Mucosa of gallbladder (tissue), 1 donor: ENCODE results near the gene HOXC9. TPM values are rescaled to one million over a fixed set of nuclear protein-coding genes. Genes with fewer than 3 reads are reported as not detected.

Source experiments
- DNase-seq: peaks from one replicate; pipeline ENCODE4 v3.0.0-alpha.2; 2020; ENCODE audit warnings: low spot score
- total RNA-seq: library from RNA; stranded (reverse); gene quantifications from one replicate; pipeline ENCODE4 v1.2.1, GENCODE V29; 2021
- donor health status: DM: no; HTN: no; CAD: no.

HOXC9 gene
- total RNA-seq, 1 donor from 2014 or later: not detected

GRCh38 chr12:53963434-53964314 lies 36.3 kb upstream of the HOXC9 start:
- no peak for DNase-seq

GRCh38 chr12:53964315-53964713 lies 35.6 kb upstream of the HOXC9 start:
- DNase-seq: no peak

- no peak for DNase-seq
Observed at GRCh38 chr12:53965281-53966084, 34.5 kb upstream of the HOXC9 start.

- DNase-seq: no peak
Observed at GRCh38 chr12:53966085-53966384, 33.9 kb upstream of the HOXC9 start.

- DNase-seq: no peak
Observed at GRCh38 chr12:53966385-53967133, 33.4 kb upstream of the HOXC9 start.

GRCh38 chr12:53967421-53967925 lies 32.5 kb upstream of the HOXC9 start:
- DNase-seq: no peak

- DNase-seq: no peak
Observed at GRCh38 chr12:53968214-53969127, 31.5 kb upstream of the HOXC9 start.

GRCh38 chr12:53969588-53970259 lies 30.2 kb upstream of the HOXC9 start:
- DNase-seq: no peak

- no peak for DNase-seq
Observed at GRCh38 chr12:53970451-53970850, 29.5 kb upstream of the HOXC9 start.

GRCh38 chr12:53971129-53971528 lies 28.8 kb upstream of the HOXC9 start:
- DNase-seq: no peak

GRCh38 chr12:53971686-53972085 lies 28.3 kb upstream of the HOXC9 start:
- DNase-seq: no peak

GRCh38 chr12:53972152-53972702 lies 27.7 kb upstream of the HOXC9 start:
- DNase-seq: no peak

- no peak for DNase-seq
Observed at GRCh38 chr12:53972722-53973235, 27.2 kb upstream of the HOXC9 start, which contains the start of gene HOXC11. TSS of gene HOXC11 (plus strand) at chr12:53973126. CDS start at chr12:53973242, 116 bp downstream.

- DNase-seq: no peak
Observed at GRCh38 chr12:53973236-53974042, 26.5 kb upstream of the HOXC9 start.

GRCh38 chr12:53974084-53975063 lies 25.6 kb upstream of the HOXC9 start, which contains the start of gene HOTAIR:
TSS of gene HOTAIR (minus strand) at chr12:53974954.
- no peak for DNase-seq

- DNase-seq: no peak
Observed at GRCh38 chr12:53975064-53975471, 24.9 kb upstream of the HOXC9 start.

- DNase-seq: no peak
Observed at GRCh38 chr12:53975479-53976152, 24.3 kb upstream of the HOXC9 start.
